Gastrocnemius medialis (tissue), 4 donors: ENCODE measurements around the gene MMD2.
"Not testable (repeated sequence)": the region's sequence is repeated elsewhere in the genome, so short reads cannot be mapped to it uniquely, and the experiment has no call there.

ENCODE experiments used
- POLR2A ChIP-seq, 2 donors: fragments of 450-650 bp; IDR thresholded peaks; one replicate each; pipeline ENCODE4 v1.6.1; 2017; ENCODE audit warnings: antibody characterized with exemption in 2 of 2, mild to moderate bottlenecking in 2 of 2, moderate library complexity in 2 of 2
- TF ChIP-seq, protein P1 (sequence below), 5 experiments: fragments of 450-650 bp in 3 of 5; fragments of 200-600 bp in 2 of 5; sonication (generic) in 2 of 5; IDR thresholded peaks in 4 of 5; conservative IDR thresholded peaks in 1 of 5; 1 replicate in 4 of 5; 2 replicates in 1 of 5; pipeline ENCODE4 v1.5.1; 2016 to 2019; ENCODE audit warnings: antibody characterized with exemption in 5 of 5, mild to moderate bottlenecking in 3 of 5, moderate library complexity in 3 of 5

- not testable (repeated sequence) for TF ChIP-seq POLR2A (IDR thresholded peaks at IDR 0.05)
- TF ChIP-seq, protein P1, sequence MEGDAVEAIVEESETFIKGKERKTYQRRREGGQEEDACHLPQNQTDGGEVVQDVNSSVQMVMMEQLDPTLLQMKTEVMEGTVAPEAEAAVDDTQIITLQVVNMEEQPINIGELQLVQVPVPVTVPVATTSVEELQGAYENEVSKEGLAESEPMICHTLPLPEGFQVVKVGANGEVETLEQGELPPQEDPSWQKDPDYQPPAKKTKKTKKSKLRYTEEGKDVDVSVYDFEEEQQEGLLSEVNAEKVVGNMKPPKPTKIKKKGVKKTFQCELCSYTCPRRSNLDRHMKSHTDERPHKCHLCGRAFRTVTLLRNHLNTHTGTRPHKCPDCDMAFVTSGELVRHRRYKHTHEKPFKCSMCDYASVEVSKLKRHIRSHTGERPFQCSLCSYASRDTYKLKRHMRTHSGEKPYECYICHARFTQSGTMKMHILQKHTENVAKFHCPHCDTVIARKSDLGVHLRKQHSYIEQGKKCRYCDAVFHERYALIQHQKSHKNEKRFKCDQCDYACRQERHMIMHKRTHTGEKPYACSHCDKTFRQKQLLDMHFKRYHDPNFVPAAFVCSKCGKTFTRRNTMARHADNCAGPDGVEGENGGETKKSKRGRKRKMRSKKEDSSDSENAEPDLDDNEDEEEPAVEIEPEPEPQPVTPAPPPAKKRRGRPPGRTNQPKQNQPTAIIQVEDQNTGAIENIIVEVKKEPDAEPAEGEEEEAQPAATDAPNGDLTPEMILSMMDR (IDR thresholded peaks at IDR 0.05 in 4 of 5, conservative IDR thresholded peaks at IDR 0.05 in 1 of 5): not testable (repeated sequence)
These were observed 23.8 kb upstream of the MMD2 start for GRCh38 chr7:4982741-4983140.
